MM.1S (cell line): ENCODE measurements around the gene PRPF19.

ENCODE experiments used
- EZH2 ChIP-seq: fragments of 300-600 bp; sonication (generic); optimal IDR thresholded peaks from 2 replicates; pipeline ENCODE3; 2017; ENCODE audit warnings: low read depth, mild to moderate bottlenecking, antibody characterized with exemption, low read length, mixed read lengths
- EZH2phosphoT487 ChIP-seq: fragments of 300-600 bp; sonication (generic); IDR thresholded peaks from 2 replicates; pipeline ENCODE4 v1.6.1; 2018; ENCODE audit warnings: antibody characterized with exemption, low read length
- TF ChIP-seq, protein P1 (sequence below): fragments of 300-600 bp; sonication (generic); IDR thresholded peaks from 2 replicates; pipeline ENCODE4 v1.5.1; 2016; ENCODE audit warnings: antibody characterized with exemption, low read length, mixed read lengths

GRCh38 chr11:60858731-60859464 lies 47.5 kb downstream of the PRPF19 start:
- TF ChIP-seq, protein P1, sequence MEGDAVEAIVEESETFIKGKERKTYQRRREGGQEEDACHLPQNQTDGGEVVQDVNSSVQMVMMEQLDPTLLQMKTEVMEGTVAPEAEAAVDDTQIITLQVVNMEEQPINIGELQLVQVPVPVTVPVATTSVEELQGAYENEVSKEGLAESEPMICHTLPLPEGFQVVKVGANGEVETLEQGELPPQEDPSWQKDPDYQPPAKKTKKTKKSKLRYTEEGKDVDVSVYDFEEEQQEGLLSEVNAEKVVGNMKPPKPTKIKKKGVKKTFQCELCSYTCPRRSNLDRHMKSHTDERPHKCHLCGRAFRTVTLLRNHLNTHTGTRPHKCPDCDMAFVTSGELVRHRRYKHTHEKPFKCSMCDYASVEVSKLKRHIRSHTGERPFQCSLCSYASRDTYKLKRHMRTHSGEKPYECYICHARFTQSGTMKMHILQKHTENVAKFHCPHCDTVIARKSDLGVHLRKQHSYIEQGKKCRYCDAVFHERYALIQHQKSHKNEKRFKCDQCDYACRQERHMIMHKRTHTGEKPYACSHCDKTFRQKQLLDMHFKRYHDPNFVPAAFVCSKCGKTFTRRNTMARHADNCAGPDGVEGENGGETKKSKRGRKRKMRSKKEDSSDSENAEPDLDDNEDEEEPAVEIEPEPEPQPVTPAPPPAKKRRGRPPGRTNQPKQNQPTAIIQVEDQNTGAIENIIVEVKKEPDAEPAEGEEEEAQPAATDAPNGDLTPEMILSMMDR, result no peak
- TF ChIP-seq EZH2phosphoT487, result no peak
- TF ChIP-seq EZH2, result no peak
